Erythroblast (primary cell): Measurements from ENCODE around the gene OPTN.

Source experiments
- GATA1 ChIP-seq: IDR thresholded peaks from 2 replicates; pipeline ENCODE4 v1.6.1; 2011; ENCODE audit warnings: low read depth, mild to moderate bottlenecking, control low read depth, low read length, moderate library complexity
- POLR2A ChIP-seq: IDR thresholded peaks from 2 replicates; pipeline ENCODE4 v1.6.1; 2011; ENCODE audit warnings: mild to moderate bottlenecking, low read length

- TF ChIP-seq POLR2A: no peak
- TF ChIP-seq GATA1: no peak
Measured at GRCh38 chr10:13062803-13063202, 37.2 kb upstream of the OPTN start.
